Body of pancreas (tissue), 4 donors: ENCODE data around the gene NCK1. TPM values are rescaled to one million over a fixed set of nuclear protein-coding genes. Genes with fewer than 3 reads are reported as not detected.

Experiments used
- ATAC-seq: fragments of 150-250 bp; one replicate; pipeline ENCODE4 v1.9.1; 2016
- DNase-seq, 4 donors: peaks; one replicate each; pipeline ENCODE4 v3.0.0-alpha.2; 2019
- H3K27ac ChIP-seq, 4 donors: fragments of 200-600 bp; sonication (generic); 1 replicate in 3 of 4; 2 replicates in 1 of 4; pipeline versions ENCODE4 v1.5.1 to v1.6.1; 2016 to 2019; ENCODE audit warnings: mild to moderate bottlenecking in 1 of 4, mixed read lengths in 1 of 4, moderate library complexity in 1 of 4
- H3K27me3 ChIP-seq, 2 donors: fragments of 200-600 bp; sonication (generic); one replicate each; pipeline ENCODE4 v1.6.0; 2016; ENCODE audit warnings: mild to moderate bottlenecking in 1 of 2
- H3K36me3 ChIP-seq, 2 donors: fragments of 200-600 bp; sonication (generic); replicated peaks in 1 of 2; 2 replicates each; pipeline ENCODE4 v1.5.1; 2016; ENCODE audit warnings: low read depth in 2 of 2; ENCODE audit not compliant: insufficient read depth in 1 of 2
- H3K4me1 ChIP-seq: fragments of 200-600 bp; sonication (generic); one replicate; pipeline ENCODE4 v1.6.0; 2016
- H3K4me3 ChIP-seq, 2 donors: fragments of 200-600 bp; sonication (generic); 1 replicate in 1 of 2; 2 replicates in 1 of 2; pipeline ENCODE4 v1.5.1; 2016 to 2019
- H3K9me3 ChIP-seq, 3 donors: fragments of 200-600 bp; sonication (generic); 1 replicate in 2 of 3; 2 replicates in 1 of 3; pipeline ENCODE4 v1.5.1; 2016
- POLR2A ChIP-seq, 3 donors: fragments of 450-650 bp; IDR thresholded peaks; one replicate each; pipeline ENCODE4 v1.6.1; 2016; ENCODE audit warnings: antibody characterized with exemption in 3 of 3, mild to moderate bottlenecking in 2 of 3
- WGBS, 2 donors: methylation state at CpG; one replicate each; pipeline ENCODE4 v1.1.5; 2017; 5-methylcytosine and 5-hydroxymethylcytosine counted together
- intact Hi-C: fragments of 100-400 bp; cut with DNase I; formaldehyde crosslinking; loops from one replicate; pipeline ENCODE4 v1.15.1; 2023
- total RNA-seq, 2 donors: library from RNA; depleted of rRNA; stranded (reverse); fragments of >200 nt; gene quantifications; one replicate each; pipeline ENCODE4 v1.1.0, GENCODE V29; 2016
- TF ChIP-seq, protein P1 (sequence below), 7 experiments: fragments of 450-650 bp in 4 of 7; fragments of 200-600 bp in 3 of 7; sonication (generic) in 3 of 7; IDR thresholded peaks; one replicate each; pipeline ENCODE4 v1.5.1; 2016 to 2019; ENCODE audit warnings: antibody characterized with exemption in 7 of 7

Gene NCK1
- total RNA-seq, 2 donors from 2014 or later = 19.4 to 20.0 TPM

- Histone ChIP-seq H3K9me3 (no peaks in the 10 kb centered on the region), H3K27me3 (no peaks in the 10 kb centered on the region), H3K36me3 (no peaks in the 10 kb centered on the region), H3K27ac (no peak overlapping the region), H3K4me3 (no peak overlapping the region), H3K4me1 (peaks cover 3% of the 10 kb centered on the region)
- no peak for ATAC-seq
- no peak for DNase-seq
- 87 to 95% methylated on average over 4 of the region's 4 CpGs for WGBS, 2 donors
- intact Hi-C loops = no loop called here
- TF ChIP-seq, protein P1, sequence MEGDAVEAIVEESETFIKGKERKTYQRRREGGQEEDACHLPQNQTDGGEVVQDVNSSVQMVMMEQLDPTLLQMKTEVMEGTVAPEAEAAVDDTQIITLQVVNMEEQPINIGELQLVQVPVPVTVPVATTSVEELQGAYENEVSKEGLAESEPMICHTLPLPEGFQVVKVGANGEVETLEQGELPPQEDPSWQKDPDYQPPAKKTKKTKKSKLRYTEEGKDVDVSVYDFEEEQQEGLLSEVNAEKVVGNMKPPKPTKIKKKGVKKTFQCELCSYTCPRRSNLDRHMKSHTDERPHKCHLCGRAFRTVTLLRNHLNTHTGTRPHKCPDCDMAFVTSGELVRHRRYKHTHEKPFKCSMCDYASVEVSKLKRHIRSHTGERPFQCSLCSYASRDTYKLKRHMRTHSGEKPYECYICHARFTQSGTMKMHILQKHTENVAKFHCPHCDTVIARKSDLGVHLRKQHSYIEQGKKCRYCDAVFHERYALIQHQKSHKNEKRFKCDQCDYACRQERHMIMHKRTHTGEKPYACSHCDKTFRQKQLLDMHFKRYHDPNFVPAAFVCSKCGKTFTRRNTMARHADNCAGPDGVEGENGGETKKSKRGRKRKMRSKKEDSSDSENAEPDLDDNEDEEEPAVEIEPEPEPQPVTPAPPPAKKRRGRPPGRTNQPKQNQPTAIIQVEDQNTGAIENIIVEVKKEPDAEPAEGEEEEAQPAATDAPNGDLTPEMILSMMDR (IDR thresholded peaks at IDR 0.05) = no peak
- TF ChIP-seq POLR2A (IDR thresholded peaks at IDR 0.05) = no peak
Observed at GRCh38 chr3:136931606-136932005, 69.6 kb downstream of the NCK1 start.

GRCh38 chr3:136932523-136932922, 70.5 kb downstream of the NCK1 start:
- ATAC-seq = no peak

DNA sequence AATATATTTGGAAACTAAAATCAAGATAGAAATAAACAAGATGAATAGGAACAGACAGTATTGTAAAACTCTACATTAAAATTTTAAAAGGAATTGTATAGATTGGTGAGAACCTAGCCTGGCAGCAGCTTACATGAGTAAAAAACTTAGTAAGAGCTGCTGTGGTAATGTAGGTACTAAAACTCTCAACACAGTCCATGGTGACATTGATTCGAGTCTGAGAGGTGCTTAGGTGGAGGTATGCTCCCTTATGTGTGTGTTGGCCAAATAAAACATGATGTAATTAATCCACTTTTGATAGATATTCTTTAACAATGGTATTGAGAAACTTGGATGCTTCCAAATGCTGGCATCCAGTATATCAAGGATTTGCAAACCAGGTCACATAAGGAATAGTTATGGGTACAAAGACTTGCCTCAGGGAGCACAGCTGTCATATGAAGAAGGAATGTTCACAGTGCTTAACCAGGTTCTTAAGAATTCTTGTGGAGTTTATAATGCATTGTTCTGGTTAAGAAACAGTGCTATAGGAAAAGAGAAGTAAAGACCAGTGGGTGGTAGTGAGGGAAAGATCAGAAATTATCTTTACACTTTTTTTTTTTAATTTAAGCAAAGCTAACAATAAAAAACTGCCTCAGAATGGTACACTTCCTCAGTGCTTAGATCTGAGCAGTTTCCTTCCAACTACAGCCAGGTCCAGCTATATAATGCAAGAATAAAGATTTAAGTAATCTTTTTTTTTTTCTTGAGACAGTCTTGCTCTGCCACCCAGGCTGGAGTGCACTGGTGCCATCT, 71.2 kb downstream of the NCK1 start:
- TF ChIP-seq POLR2A (IDR thresholded peaks at IDR 0.05) = no peak
- TF ChIP-seq, protein P1 (IDR thresholded peaks at IDR 0.05) = no peak
- intact Hi-C loops = no loop called here
- H3K9me3 ChIP-seq = peaks cover 0 to 3% (median 0%) of the 10 kb centered on the region in 3 donors
- peaks cover 6% of the 10 kb centered on the region for H3K4me1 ChIP-seq
- H3K27me3 ChIP-seq = no peaks in the 10 kb centered on the region
- DNase-seq (no peak), ATAC-seq (no peak)
- no peaks in the 10 kb centered on the region for H3K36me3 ChIP-seq
- H3K4me3 ChIP-seq = no peak overlapping the region
- WGBS, 2 donors = 54 to 64% methylated on average over 1 of the region's 1 CpG
- H3K27ac ChIP-seq = no peak overlapping the region

More at GRCh38 chr3:136932523-136932922, 70.5 kb downstream of the NCK1 start:
- WGBS, 2 donors = 71 to 91% methylated on average over 1 of the region's 1 CpG
- peaks cover 0 to 3% (median 0%) of the 10 kb centered on the region in 3 donors for H3K9me3 ChIP-seq
- no peak for DNase-seq
- peaks cover 3% of the 10 kb centered on the region for H3K4me1 ChIP-seq
- no peaks in the 10 kb centered on the region for H3K36me3 ChIP-seq
- intact Hi-C loops = no loop called here
- H3K27me3 ChIP-seq = no peaks in the 10 kb centered on the region
- H3K27ac ChIP-seq = no peak overlapping the region
- no peak overlapping the region for H3K4me3 ChIP-seq
- TF ChIP-seq, protein P1 (IDR thresholded peaks at IDR 0.05) = no peak
- no peak for TF ChIP-seq POLR2A (IDR thresholded peaks at IDR 0.05)

GRCh38 chr3:136937175-136937574, 75.2 kb downstream of the NCK1 start:
- no peak for ATAC-seq
- WGBS, 2 donors = 89 to 100% methylated on average over 1 of the region's 1 CpG
- H3K27ac ChIP-seq = no peak overlapping the region
- DNase-seq = no peak
- TF ChIP-seq POLR2A (IDR thresholded peaks at IDR 0.05) = no peak
- TF ChIP-seq, protein P1 (IDR thresholded peaks at IDR 0.05) = no peak
- H3K4me1 ChIP-seq = peaks cover 10% of the 10 kb centered on the region
- no peak overlapping the region for H3K4me3 ChIP-seq
- intact Hi-C loops = no loop called here
- H3K9me3 ChIP-seq = peaks cover 0 to 3% (median 0%) of the 10 kb centered on the region in 3 donors
- no peaks in the 10 kb centered on the region for H3K36me3 ChIP-seq
- H3K27me3 ChIP-seq = no peaks in the 10 kb centered on the region

DNA sequence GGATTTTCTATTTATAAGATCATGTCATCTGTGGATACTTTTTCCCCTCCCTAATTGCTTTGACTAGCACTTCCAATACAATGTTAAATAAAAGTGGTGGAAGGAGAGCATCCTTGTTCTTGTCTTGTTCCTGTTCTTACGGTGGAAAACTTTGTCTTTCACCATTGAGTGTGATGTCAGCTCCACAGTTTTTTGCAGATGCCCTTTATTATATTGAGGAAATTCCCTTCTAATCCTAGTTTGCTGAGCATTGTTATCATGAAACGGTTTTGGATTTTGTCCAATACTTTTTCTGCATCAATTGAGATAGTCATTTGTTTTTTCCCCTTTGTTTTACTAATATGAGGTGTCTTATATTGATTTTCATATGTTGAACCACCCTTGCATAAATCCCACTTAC, 75.8 kb downstream of the NCK1 start:
- 52 to 55% methylated on average over 2 of the region's 2 CpGs for WGBS, 2 donors
- intact Hi-C loops = no loop called here

More for the DNA sequence above, 75.8 kb downstream of the NCK1 start:
- Histone ChIP-seq H3K9me3 (peaks cover 0 to 3% (median 0%) of the 10 kb centered on the region in 3 donors), H3K4me1 (peaks cover 10% of the 10 kb centered on the region), H3K36me3 (no peaks in the 10 kb centered on the region), H3K27ac (no peak overlapping the region), H3K27me3 (no peaks in the 10 kb centered on the region), H3K4me3 (no peak overlapping the region)
- no peak for ATAC-seq
- no peak for DNase-seq
- TF ChIP-seq, protein P1 (IDR thresholded peaks at IDR 0.05) = no peak
- TF ChIP-seq POLR2A (IDR thresholded peaks at IDR 0.05) = no peak
